Kidney epithelial cell (primary cell): ENCODE data around the gene RGS11. TPM values are rescaled to one million over a fixed set of nuclear protein-coding genes. Genes with fewer than 3 reads are reported as not detected.

Experiments
- DNase-seq: peaks from one replicate; pipeline ENCODE4 v3.0.0-alpha.2; 2010; ENCODE audit warnings: low read depth
- H3K27me3 ChIP-seq: 2 replicates; pipeline ENCODE4 v1.6.0; 2011; ENCODE audit warnings: low read length; ENCODE audit not compliant: control insufficient read depth, insufficient read depth
- H3K36me3 ChIP-seq: 2 replicates; pipeline ENCODE4 v1.5.1; 2011; ENCODE audit warnings: low read length; ENCODE audit not compliant: control insufficient read depth, insufficient read depth
- H3K4me3 ChIP-seq: 2 replicates; pipeline ENCODE4 v1.5.1; 2011; ENCODE audit warnings: low read depth, mild to moderate bottlenecking, control low read depth, low read length
- CTCF ChIP-seq: IDR thresholded peaks from 2 replicates; pipeline ENCODE4 v1.5.1; 2011; ENCODE audit warnings: mild to moderate bottlenecking, moderate library complexity, low read length, control low read depth, inconsistent platforms; ENCODE audit not compliant: insufficient read depth, poor library complexity, severe bottlenecking
- total RNA-seq: library from RNA; depleted of rRNA; stranded (reverse); fragments of >200 nt; gene quantifications from 2 replicates; pipeline ENCODE4 v1.2.3, GENCODE V29; 2015

RGS11 gene
- total RNA-seq, 1 donor from 2014 or later = not detected

DNA sequence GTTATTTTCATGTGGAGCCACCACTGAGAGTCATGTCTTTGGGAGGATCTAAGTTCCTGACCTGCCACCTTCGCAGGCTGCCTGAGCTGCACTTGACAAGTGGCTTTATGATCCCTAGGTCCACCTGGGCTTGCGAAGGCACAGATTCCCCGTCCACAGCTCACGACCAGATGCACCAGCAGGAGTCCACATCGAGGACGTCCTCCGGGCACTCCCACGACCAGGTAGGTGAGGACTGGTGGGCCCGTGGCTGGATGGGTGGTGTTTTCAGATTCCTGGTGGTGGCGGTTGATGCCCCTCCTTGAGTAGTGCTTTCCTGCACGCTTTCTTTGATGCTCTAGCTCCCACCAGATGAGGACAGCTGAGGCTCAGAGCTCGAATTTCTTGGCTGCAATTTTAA is 26.3 kb downstream of the RGS11 start:
- Histone ChIP-seq H3K27me3 (no peaks in the 10 kb centered on the region), H3K36me3 (peaks cover 4% of the 10 kb centered on the region), H3K4me3 (no peak overlapping the region)
- TF ChIP-seq CTCF = no peak
- no peak for DNase-seq

DNA sequence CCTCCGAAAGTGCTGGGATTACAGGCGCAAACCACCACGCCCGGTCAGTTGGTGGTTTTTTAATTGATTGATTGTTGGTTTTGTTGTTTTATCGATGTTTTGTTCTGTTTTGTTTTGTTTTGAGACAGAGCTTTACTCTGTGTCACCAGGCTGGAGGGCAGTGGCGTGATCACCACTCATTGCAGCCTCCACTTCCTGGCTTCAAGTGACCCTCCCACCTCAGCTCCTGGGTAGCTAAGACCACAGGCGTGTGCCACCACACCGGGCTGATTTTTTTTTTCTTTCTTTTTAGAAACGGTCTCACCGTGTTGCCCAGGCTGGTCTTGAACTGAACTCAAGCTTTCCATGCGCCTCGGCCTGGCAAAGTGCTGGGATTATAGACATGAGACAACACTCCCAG is 28.7 kb downstream of the RGS11 start:
- Histone ChIP-seq H3K27me3 (no peaks in the 10 kb centered on the region), H3K36me3 (no peaks in the 10 kb centered on the region), H3K4me3 (no peak overlapping the region)
- DNase-seq = no peak
- no peak for TF ChIP-seq CTCF

- DNase-seq = no peak
- Histone ChIP-seq H3K36me3 (no peaks in the 10 kb centered on the region), H3K4me3 (no peak overlapping the region), H3K27me3 (no peaks in the 10 kb centered on the region)
- TF ChIP-seq CTCF = no peak
Observed at GRCh38 chr16:245105-245504, 30.6 kb downstream of the RGS11 start.

DNA sequence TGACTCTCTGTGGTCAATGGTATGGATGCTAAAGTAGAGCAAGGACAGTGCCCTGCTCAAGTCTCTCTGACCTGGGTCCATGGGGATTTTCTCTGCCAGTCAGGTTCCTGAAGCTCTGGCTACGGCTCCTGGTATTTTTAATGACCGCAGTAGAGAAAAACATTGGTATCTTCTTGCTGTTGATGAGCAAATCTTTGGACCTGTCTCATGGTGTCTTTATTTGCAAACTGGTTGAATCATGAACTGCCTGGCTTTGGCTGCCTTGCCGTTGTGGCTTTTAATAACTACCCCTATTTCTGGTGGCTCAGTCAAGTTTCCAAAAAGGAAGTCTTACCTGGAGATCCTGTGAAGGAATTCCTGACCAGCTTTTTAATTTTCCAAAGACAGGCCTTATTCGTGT is 32.4 kb downstream of the RGS11 start:
- no peak for TF ChIP-seq CTCF
- no peaks in the 10 kb centered on the region for H3K27me3 ChIP-seq
- no peak overlapping the region for H3K4me3 ChIP-seq
- H3K36me3 ChIP-seq = no peaks in the 10 kb centered on the region
- DNase-seq = no peak

- no peak for DNase-seq
- no peaks in the 10 kb centered on the region for H3K36me3 ChIP-seq
- no peak overlapping the region for H3K4me3 ChIP-seq
- no peak for TF ChIP-seq CTCF
- no peaks in the 10 kb centered on the region for H3K27me3 ChIP-seq
Observed at GRCh38 chr16:242281-242680, 33.5 kb downstream of the RGS11 start.

GRCh38 chr16:240559-240958 is 35.2 kb downstream of the RGS11 start:
- no peak overlapping the region for H3K4me3 ChIP-seq
- no peak for TF ChIP-seq CTCF
- H3K36me3 ChIP-seq = no peaks in the 10 kb centered on the region
- no peak for DNase-seq
- H3K27me3 ChIP-seq = no peaks in the 10 kb centered on the region
